ENCODE results near the gene CYP46A1.

GRCh38 chr14:99730876-99731546 lies 46.9 kb downstream of the CYP46A1 start:
- TF ChIP-seq EGR1 (IDR thresholded peaks at IDR 0.05) (no peak), FOXM1 (IDR thresholded peaks at IDR 0.05; ENCODE audit: borderline replicate concordance, low read depth) (no peak), USF1 (IDR thresholded peaks at IDR 0.05) (no peak), EP300 (IDR thresholded peaks at IDR 0.05; ENCODE audit: borderline replicate concordance) (no peak), REST (IDR thresholded peaks at IDR 0.05; ENCODE audit: low read depth) (no peak), YY1 (IDR thresholded peaks at IDR 0.05; ENCODE audit: low read depth) (no peak), CEBPB (IDR thresholded peaks at IDR 0.05) (no peak), TAF1 (IDR thresholded peaks at IDR 0.05; ENCODE audit: low read depth) (no peak), TCF12 (IDR thresholded peaks at IDR 0.05; ENCODE audit: low read depth) (no peak), CREB1 (IDR thresholded peaks at IDR 0.05; ENCODE audit: low read depth) (no peak)
